ENCODE measurements around the gene CLDN34. TPM values are rescaled to one million over a fixed set of nuclear protein-coding genes. Genes with fewer than 3 reads are reported as not detected.
A peak's percentile ranks its signal among the peaks of the same experiment; 100 is the strongest.

The CLDN34 gene
- total and polyA plus RNA-seq, 7 donors, result 0.16 to 2.2 (median 0.68) TPM; not detected in 4

DNA sequence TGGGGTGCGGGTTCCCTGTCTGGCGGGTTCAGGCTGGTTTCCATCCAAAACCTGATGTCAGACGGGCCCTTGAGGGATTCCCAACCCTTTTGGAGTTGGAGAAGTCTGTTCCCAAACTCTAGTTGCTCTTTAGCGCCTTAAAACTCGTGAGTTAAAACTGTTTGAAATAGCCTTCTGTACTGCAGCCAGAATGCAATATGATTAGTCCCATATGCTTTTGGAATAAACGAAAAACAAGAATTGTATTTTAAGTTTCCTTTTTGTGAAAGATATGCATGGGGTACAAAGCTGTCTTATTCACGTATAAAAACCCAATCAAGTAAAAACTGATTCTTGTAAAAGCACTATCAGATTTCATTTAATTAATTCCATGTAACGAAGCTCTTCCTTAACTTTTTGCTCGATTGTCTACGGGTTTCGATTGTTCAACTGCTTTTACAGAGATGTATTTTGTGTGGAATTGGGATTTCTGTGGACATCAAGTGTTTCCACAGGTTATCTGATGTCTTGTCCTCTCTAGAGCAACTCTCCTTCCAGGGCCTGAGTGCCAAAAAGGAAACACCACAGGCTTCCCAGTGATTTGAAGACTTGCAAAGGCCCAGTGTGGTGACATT lies 49.5 kb downstream of the CLDN34 start:
- H3K27ac ChIP-seq, result peak overlapping the region; percentile 83 to 92 (median 87)
- no peaks in the 10 kb centered on the region for H3K27me3 ChIP-seq
- H3K9me3 ChIP-seq, result no peaks in the 10 kb centered on the region
- WGBS, 2 donors, result 67 to 81% methylated on average over 11 of the region's 11 CpGs
- no peaks in the 10 kb centered on the region for H3K36me3 ChIP-seq
- peak; percentile 53 for DNase-seq
- peak overlapping the region; percentile 59 to 61 (median 60) for H3K4me3 ChIP-seq
- peaks cover 0 to 45% (median 12%) of the 10 kb centered on the region in 4 donors for H3K4me1 ChIP-seq
- intact Hi-C loops (cut with DNase I), result no loop called here
- TF ChIP-seq, protein P1, sequence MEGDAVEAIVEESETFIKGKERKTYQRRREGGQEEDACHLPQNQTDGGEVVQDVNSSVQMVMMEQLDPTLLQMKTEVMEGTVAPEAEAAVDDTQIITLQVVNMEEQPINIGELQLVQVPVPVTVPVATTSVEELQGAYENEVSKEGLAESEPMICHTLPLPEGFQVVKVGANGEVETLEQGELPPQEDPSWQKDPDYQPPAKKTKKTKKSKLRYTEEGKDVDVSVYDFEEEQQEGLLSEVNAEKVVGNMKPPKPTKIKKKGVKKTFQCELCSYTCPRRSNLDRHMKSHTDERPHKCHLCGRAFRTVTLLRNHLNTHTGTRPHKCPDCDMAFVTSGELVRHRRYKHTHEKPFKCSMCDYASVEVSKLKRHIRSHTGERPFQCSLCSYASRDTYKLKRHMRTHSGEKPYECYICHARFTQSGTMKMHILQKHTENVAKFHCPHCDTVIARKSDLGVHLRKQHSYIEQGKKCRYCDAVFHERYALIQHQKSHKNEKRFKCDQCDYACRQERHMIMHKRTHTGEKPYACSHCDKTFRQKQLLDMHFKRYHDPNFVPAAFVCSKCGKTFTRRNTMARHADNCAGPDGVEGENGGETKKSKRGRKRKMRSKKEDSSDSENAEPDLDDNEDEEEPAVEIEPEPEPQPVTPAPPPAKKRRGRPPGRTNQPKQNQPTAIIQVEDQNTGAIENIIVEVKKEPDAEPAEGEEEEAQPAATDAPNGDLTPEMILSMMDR (IDR thresholded peaks at IDR 0.05), result no peak
- TF ChIP-seq POLR2AphosphoS5 (IDR thresholded peaks at IDR 0.05) (no peak), EP300 (IDR thresholded peaks at IDR 0.05) (no peak), POLR2A (IDR thresholded peaks at IDR 0.05) (no peak)

DNA sequence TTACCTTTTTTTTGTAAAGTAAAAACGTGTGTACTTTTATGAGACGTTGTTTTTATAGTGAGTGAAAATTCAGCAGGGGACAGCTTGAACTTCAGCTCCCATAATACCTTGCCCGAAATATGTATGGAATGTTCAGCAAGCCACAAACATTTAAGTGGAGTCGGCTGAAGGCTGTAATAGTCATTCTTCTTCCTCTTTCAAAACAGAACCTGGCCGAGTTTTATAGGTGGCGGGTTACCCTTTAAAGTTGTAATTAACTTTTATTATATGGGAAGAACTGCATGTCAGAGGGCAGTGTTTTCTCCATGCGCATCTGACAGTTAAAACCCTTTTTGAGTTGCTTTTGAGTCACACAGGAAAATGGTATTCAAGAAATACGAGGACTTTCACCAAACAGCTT lies 50.7 kb downstream of the CLDN34 start:
- H3K4me3 ChIP-seq, result peak overlapping the region in 1 of 4 donors; percentile 59
- peak overlapping the region; percentile 83 to 92 (median 87) for H3K27ac ChIP-seq
- H3K36me3 ChIP-seq, result no peaks in the 10 kb centered on the region
- DNase-seq, result peak; percentile 6
- TF ChIP-seq EP300 (IDR thresholded peaks at IDR 0.05), result no peak
- no peak for TF ChIP-seq POLR2AphosphoS5 (IDR thresholded peaks at IDR 0.05)
- TF ChIP-seq POLR2A (IDR thresholded peaks at IDR 0.05), result no peak
- TF ChIP-seq, protein P1 (IDR thresholded peaks at IDR 0.05), result no peak
- H3K27me3 ChIP-seq, result no peaks in the 10 kb centered on the region
- no peaks in the 10 kb centered on the region for H3K9me3 ChIP-seq
- intact Hi-C loops (cut with DNase I), result no loop called here
- peaks cover 0 to 57% (median 17%) of the 10 kb centered on the region in 4 donors for H3K4me1 ChIP-seq
- WGBS, 2 donors, result 9 to 32% methylated on average over 8 of the region's 8 CpGs

Other genes with a start within 250 kb of the CLDN34 start
- gene GPR143, start 201.5 kb upstream of the CLDN34 start, total RNA-seq, result not detected
- under 1 TPM in 1 of 3 donors, not detected in 2; 0.70 TPM for gene GPR143, start 201.5 kb upstream of the CLDN34 start, polyA plus RNA-seq
- 1 to 10 TPM in 3 of 4 donors, under 1 TPM in 1; 0.71 to 3.0 (median 1.9) TPM for gene SHROOM2, start 180.9 kb upstream of the CLDN34 start, total RNA-seq
- gene SHROOM2, start 180.9 kb upstream of the CLDN34 start, polyA plus RNA-seq, result 1 to 10 TPM; 1.4 to 2.1 (median 1.8) TPM
- gene CLCN4, start 189.6 kb downstream of the CLDN34 start, total RNA-seq, result 1 to 10 TPM in 1 of 4 donors, under 1 TPM in 3; 0.66 to 1.1 (median 0.83) TPM
- under 1 TPM; under 0.01 to 0.96 (median 0.69) TPM for gene CLCN4, start 189.6 kb downstream of the CLDN34 start, polyA plus RNA-seq